KMS-11 (cell line): ENCODE data around the gene SINHCAF.

ENCODE experiments used
- H2AFZ ChIP-seq: fragments of 200-600 bp; sonication (generic); 2 replicates; pipeline ENCODE4 v1.6.1; 2016; ENCODE audit warnings: antibody characterized with exemption, mixed run types, low read depth
- H3K27ac ChIP-seq: fragments of 200-600 bp; sonication (generic); 2 replicates; pipeline ENCODE4 v1.6.1; 2016; ENCODE audit warnings: mild to moderate bottlenecking, mixed run types
- H3K27me3 ChIP-seq: fragments of 200-600 bp; sonication (generic); 2 replicates; pipeline ENCODE4 v1.6.1; 2017; ENCODE audit warnings: mild to moderate bottlenecking, low read depth, mixed run types, moderate library complexity; ENCODE audit not compliant: insufficient read depth
- H3K36me3 ChIP-seq: fragments of 200-600 bp; sonication (generic); 2 replicates; pipeline ENCODE4 v1.6.1; 2017; ENCODE audit warnings: mild to moderate bottlenecking, mixed run types; ENCODE audit not compliant: insufficient read depth
- H3K4me1 ChIP-seq: fragments of 200-600 bp; sonication (generic); 2 replicates; pipeline ENCODE4 v1.6.1; 2016; ENCODE audit warnings: mild to moderate bottlenecking, low read depth, mixed run types; ENCODE audit not compliant: poor library complexity, severe bottlenecking
- H3K4me2 ChIP-seq: fragments of 200-600 bp; sonication (generic); 2 replicates; pipeline ENCODE4 v1.7.0; 2016; ENCODE audit warnings: mild to moderate bottlenecking, mixed run types
- H3K4me3 ChIP-seq: fragments of 200-600 bp; sonication (generic); IDR thresholded peaks from 2 replicates; pipeline ENCODE4 v1.6.1; 2017; ENCODE audit warnings: low read depth, low read length, mixed read lengths; ENCODE audit not compliant: insufficient read depth
- H3K79me2 ChIP-seq: fragments of 200-600 bp; sonication (generic); 2 replicates; pipeline ENCODE4 v1.6.1; 2016; ENCODE audit warnings: low read depth, mixed run types; ENCODE audit not compliant: insufficient read depth
- H3K9ac ChIP-seq: fragments of 200-600 bp; sonication (generic); 2 replicates; pipeline ENCODE4 v1.6.1; 2016; ENCODE audit warnings: mild to moderate bottlenecking, mixed run types
- H4K20me1 ChIP-seq: fragments of 200-600 bp; sonication (generic); 2 replicates; pipeline ENCODE4 v1.6.1; 2016; ENCODE audit warnings: mild to moderate bottlenecking, mixed run types; ENCODE audit not compliant: insufficient read depth
- TF ChIP-seq, protein P1 (sequence below): fragments of 200-600 bp; sonication (generic); conservative IDR thresholded peaks from 2 replicates; pipeline ENCODE4 v1.6.1; 2017; ENCODE audit warnings: low read depth, mild to moderate bottlenecking, antibody characterized with exemption, low read length, moderate library complexity, mixed read lengths

SINHCAF gene

GRCh38 chr12:31355747-31356107 lies 29.8 kb upstream of the SINHCAF start:
- TF ChIP-seq, protein P1, sequence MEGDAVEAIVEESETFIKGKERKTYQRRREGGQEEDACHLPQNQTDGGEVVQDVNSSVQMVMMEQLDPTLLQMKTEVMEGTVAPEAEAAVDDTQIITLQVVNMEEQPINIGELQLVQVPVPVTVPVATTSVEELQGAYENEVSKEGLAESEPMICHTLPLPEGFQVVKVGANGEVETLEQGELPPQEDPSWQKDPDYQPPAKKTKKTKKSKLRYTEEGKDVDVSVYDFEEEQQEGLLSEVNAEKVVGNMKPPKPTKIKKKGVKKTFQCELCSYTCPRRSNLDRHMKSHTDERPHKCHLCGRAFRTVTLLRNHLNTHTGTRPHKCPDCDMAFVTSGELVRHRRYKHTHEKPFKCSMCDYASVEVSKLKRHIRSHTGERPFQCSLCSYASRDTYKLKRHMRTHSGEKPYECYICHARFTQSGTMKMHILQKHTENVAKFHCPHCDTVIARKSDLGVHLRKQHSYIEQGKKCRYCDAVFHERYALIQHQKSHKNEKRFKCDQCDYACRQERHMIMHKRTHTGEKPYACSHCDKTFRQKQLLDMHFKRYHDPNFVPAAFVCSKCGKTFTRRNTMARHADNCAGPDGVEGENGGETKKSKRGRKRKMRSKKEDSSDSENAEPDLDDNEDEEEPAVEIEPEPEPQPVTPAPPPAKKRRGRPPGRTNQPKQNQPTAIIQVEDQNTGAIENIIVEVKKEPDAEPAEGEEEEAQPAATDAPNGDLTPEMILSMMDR, result no peak
- Histone ChIP-seq H3K27me3 (no peaks in the 10 kb centered on the region), H3K4me1 (no peaks in the 10 kb centered on the region), H4K20me1 (no peaks in the 10 kb centered on the region), H3K4me3 (no peak overlapping the region), H3K4me2 (no peak overlapping the region), H3K36me3 (no peaks in the 10 kb centered on the region), H3K9ac (no peak overlapping the region), H2AFZ (no peak overlapping the region), H3K79me2 (no peaks in the 10 kb centered on the region), H3K27ac (no peak overlapping the region)

- Histone ChIP-seq H3K27ac (no peak overlapping the region), H3K4me2 (no peak overlapping the region), H3K36me3 (no peaks in the 10 kb centered on the region), H2AFZ (no peak overlapping the region), H3K27me3 (no peaks in the 10 kb centered on the region), H3K9ac (no peak overlapping the region), H3K4me1 (no peaks in the 10 kb centered on the region), H3K4me3 (no peak overlapping the region), H3K79me2 (no peaks in the 10 kb centered on the region), H4K20me1 (no peaks in the 10 kb centered on the region)
- TF ChIP-seq, protein P1, result no peak
Observed at GRCh38 chr12:31353750-31354708, 28.1 kb upstream of the SINHCAF start.

DNA sequence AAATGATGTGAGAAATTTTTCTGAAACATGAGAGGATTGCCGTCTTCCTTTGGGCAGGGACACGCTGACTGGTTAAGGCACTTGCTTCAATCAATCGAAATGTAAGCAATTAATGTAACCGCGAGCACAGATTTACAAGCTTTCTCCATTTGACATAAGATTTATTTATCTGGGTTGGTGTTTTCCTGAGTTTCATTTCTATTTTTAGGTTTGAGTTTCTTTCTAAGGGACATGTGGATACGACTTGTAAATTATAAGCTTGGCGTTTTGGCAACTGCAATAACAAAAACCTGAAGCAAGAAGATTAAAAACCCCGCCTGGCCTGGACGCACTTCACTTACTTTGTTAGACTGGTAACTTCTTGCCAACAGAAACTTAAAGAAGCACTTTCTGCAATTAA lies 20.3 kb upstream of the SINHCAF start:
- no peak overlapping the region for H3K4me2 ChIP-seq
- H3K36me3 ChIP-seq, result no peaks in the 10 kb centered on the region
- TF ChIP-seq, protein P1, result no peak
- no peak overlapping the region for H3K27ac ChIP-seq
- H3K27me3 ChIP-seq, result no peaks in the 10 kb centered on the region
- H4K20me1 ChIP-seq, result no peaks in the 10 kb centered on the region
- H3K79me2 ChIP-seq, result no peaks in the 10 kb centered on the region
- no peaks in the 10 kb centered on the region for H3K4me1 ChIP-seq
- H3K9ac ChIP-seq, result no peak overlapping the region
- H3K4me3 ChIP-seq, result no peak overlapping the region
- H2AFZ ChIP-seq, result no peak overlapping the region

- no peak overlapping the region for H3K9ac ChIP-seq
- no peaks in the 10 kb centered on the region for H3K27me3 ChIP-seq
- H3K4me3 ChIP-seq, result no peak overlapping the region
- no peak overlapping the region for H3K4me2 ChIP-seq
- no peak overlapping the region for H3K27ac ChIP-seq
- TF ChIP-seq, protein P1, result no peak
- H4K20me1 ChIP-seq, result no peaks in the 10 kb centered on the region
- no peaks in the 10 kb centered on the region for H3K36me3 ChIP-seq
- H2AFZ ChIP-seq, result no peak overlapping the region
- H3K4me1 ChIP-seq, result no peaks in the 10 kb centered on the region
- H3K79me2 ChIP-seq, result no peaks in the 10 kb centered on the region
Observed at GRCh38 chr12:31343139-31343538, 17.2 kb upstream of the SINHCAF start.
